C4-2B (cell line): ENCODE measurements around the gene ERI2.

Experiments used
- H3K27ac ChIP-seq: fragments of 450-650 bp; 2 replicates; pipeline ENCODE4 v1.5.1; 2017
- CTCF ChIP-seq: fragments of 450-650 bp; conservative IDR thresholded peaks from 2 replicates; pipeline ENCODE4 v1.5.1; 2017; ENCODE audit warnings: mild to moderate bottlenecking
- ZFX ChIP-seq: fragments of 450-650 bp; IDR thresholded peaks from 2 replicates; pipeline ENCODE4 v1.6.1; 2017

Gene ERI2

GRCh38 chr16:20838240-20838639 is 32.0 kb upstream of the ERI2 start:
- H3K27ac ChIP-seq, result no peak overlapping the region
- no peak for TF ChIP-seq CTCF
- TF ChIP-seq ZFX, result no peak

- H3K27ac ChIP-seq, result no peak overlapping the region
- TF ChIP-seq ZFX (no peak), CTCF (no peak)
Measured at GRCh38 chr16:20833086-20833485, 26.8 kb upstream of the ERI2 start.

DNA sequence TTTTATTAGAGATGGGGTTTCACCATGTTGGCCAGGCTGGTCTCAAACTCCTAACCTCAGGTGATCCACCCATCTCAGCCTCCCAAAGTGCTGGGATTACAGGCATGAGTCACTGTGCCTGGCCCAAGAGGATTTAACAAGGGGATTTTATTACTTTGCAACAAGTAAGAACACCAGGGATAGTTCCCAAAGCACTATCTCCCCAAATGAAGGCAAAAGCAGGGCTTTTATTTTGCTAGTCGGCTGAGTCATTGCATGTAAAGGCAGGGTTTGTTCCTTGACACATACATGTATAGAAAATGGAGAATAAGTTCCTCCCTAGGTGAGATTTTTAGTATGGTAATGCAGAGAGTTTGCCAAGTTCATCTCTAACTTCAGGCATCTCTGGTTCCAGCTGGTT is 24.1 kb upstream of the ERI2 start:
- no peak overlapping the region for H3K27ac ChIP-seq
- TF ChIP-seq ZFX (no peak), CTCF (no peak)

- TF ChIP-seq CTCF, result no peak
- TF ChIP-seq ZFX, result no peak
Measured at GRCh38 chr16:20829536-20829935, 23.3 kb upstream of the ERI2 start.

DNA sequence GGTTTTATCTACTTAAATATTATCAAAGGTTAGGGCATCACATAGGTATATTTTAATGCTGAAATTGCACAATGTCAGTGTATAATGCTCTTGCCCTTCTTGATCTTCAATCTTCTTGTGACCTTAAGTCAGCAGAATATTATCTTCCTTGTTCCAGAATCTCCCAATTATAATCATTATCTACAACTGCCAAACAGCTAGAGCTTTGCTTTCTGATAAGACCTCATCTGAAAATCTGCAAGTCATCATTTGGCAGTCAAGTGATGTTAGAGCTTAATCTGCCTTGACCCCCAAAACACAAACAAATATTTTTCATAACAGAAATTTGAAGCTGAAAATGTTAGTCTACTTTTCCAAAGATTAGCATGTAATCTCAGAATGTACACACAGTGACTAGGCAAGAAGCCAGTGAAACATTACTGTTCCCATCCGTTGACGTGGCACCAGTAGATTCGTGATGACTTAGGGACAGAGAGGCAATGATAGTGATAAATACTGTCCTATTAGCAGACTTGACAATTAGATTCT is 19.8 kb upstream of the ERI2 start:
- no peak overlapping the region for H3K27ac ChIP-seq
- TF ChIP-seq ZFX (no peak), CTCF (no peak)

More at GRCh38 chr16:20829536-20829935, 23.3 kb upstream of the ERI2 start:
- no peak overlapping the region for H3K27ac ChIP-seq

DNA sequence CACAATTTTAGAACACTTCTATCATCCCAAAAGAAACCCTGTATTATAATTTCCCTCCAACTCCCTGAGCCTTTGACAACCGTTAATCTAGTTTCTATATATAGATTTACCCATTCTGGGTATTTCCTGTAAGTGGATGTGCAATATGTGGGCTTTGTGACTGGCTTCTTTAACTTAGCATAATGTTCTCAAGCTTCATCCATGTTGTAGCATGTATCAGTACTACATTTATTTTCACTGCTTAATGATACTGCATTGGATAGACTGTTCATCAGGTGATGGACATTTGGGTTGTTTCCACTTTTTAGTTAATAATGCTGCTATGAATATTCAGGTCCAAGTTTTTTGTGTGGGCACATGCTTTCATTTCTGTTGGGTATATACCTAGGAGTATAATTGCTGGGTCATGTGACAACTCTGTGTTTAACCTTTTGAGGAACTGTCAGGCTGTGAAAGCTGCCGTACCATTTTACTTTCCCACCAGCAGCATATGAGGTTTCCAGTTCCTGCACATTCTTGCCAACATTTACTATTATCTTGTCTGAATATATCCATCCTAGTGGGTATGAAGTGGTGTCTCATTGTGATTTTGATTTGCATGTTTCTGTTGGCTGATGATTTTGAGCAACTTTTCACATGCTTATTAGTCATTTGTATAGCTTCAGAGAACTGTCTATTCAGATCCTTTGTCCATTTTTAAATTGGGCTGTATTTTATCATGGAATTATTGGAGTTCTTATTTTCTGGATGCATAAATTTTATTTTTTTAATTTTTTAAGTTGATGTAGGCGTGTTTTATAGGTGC is 16.5 kb upstream of the ERI2 start:
- TF ChIP-seq CTCF, result no peak
- TF ChIP-seq ZFX, result no peak
- H3K27ac ChIP-seq, result no peak overlapping the region

GRCh38 chr16:20821682-20822081 is 15.4 kb upstream of the ERI2 start:
- TF ChIP-seq ZFX, result no peak
- no peak for TF ChIP-seq CTCF
- H3K27ac ChIP-seq, result no peak overlapping the region
